Measurements from ENCODE around the gene ARID1B.

ARID1B gene

GRCh38 chr6:157117431-157118095, 340.4 kb downstream of the ARID1B start:
- no peak overlapping the region for H3K4me3 ChIP-seq (ENCODE audit: low read depth, low read length)

GRCh38 chr6:157119502-157120027, 342.4 kb downstream of the ARID1B start:
- H3K4me3 ChIP-seq (ENCODE audit: low read depth, low read length), result no peak overlapping the region

- no peak overlapping the region for H3K4me3 ChIP-seq (ENCODE audit: low read depth, low read length)
Measured at GRCh38 chr6:157120534-157121232, 343.5 kb downstream of the ARID1B start.

GRCh38 chr6:157121897-157122296, 344.7 kb downstream of the ARID1B start:
- no peak overlapping the region for H3K4me3 ChIP-seq (ENCODE audit: low read depth, low read length)

- no peak overlapping the region for H3K4me3 ChIP-seq (ENCODE audit: low read depth, low read length)
Measured at GRCh38 chr6:157123234-157123633, 346.1 kb downstream of the ARID1B start.

DNA sequence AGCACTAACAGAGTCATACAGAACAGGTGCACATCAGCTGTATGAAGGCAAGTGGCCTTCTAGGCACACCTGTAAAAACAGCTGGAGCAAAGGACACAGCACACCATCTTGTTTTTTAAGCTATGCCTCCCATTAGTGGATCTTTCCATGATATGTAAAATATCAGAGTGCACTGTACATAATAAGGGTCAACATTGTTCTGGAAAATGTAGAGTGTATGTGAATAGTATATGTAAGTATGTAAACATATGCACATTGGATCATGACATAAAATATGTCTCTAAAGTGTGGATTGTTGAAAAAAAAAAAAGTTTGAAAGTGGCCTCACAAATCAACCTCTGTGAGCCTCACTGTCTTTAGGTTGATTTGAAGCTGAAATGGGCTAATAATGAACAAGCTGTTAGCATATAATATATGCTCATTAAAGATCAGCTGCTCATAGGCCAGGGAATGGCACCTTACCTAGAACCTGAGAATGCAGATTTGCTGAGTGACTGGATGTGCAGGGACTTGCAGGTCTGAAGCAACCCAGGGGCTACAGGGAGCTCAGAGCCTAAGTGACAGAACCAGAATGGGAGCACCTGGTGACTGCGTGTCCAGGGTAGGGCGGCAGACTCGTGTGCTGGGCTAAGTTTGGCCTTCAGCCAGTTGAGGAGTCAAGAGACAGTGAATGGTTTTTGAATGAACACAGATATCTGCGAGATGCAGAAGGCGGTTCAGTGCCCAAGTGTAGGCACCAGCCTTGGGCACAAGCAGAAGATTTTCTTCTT, 347.5 kb downstream of the ARID1B start:
- no peak overlapping the region for H3K4me3 ChIP-seq (ENCODE audit: low read depth, low read length)

GRCh38 chr6:157125531-157125930, 348.4 kb downstream of the ARID1B start:
- no peak overlapping the region for H3K4me3 ChIP-seq (ENCODE audit: low read depth, low read length)

DNA sequence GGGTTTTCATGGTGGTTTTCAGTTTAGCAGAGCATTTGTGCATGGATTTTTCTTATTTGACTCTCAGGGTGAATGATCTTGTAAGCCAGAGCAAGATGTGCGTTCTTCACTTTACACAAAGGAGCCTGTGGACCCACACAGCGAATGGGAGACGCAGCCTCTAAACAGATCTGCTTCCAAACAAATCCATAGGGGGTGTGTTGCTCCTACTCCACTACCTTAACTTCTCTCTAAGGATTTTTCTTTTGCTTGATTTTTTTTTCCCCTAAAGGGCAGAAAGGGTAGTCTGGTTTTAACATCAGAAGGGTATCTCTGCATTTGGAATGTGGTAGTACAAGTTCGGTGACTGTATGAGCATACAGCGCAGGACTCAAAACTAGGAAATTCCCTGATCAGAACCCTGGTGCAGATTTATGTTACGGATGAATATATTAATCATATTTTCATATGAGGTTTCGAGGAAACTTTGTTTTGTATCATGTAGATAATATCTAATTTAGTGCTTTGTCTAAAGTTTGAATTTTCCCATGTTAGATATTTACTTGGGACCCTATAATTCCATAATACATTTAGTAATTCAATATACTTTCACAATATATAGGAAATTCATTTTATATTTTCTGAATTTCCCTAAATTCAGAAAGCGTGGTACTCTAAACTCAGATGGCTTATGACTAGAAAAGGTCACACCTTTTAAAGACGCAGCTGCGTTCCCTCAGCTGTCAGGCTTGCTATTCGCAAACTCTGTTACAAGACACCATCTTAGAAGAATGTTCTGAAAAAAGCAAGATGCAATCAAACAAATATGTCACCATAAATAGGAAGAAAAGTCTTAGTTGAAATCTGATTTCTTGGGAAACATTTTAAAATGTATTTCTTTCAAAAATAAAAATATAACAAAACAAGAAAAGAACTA, 349.3 kb downstream of the ARID1B start:
- no peak overlapping the region for H3K4me3 ChIP-seq (ENCODE audit: low read depth, low read length)

DNA sequence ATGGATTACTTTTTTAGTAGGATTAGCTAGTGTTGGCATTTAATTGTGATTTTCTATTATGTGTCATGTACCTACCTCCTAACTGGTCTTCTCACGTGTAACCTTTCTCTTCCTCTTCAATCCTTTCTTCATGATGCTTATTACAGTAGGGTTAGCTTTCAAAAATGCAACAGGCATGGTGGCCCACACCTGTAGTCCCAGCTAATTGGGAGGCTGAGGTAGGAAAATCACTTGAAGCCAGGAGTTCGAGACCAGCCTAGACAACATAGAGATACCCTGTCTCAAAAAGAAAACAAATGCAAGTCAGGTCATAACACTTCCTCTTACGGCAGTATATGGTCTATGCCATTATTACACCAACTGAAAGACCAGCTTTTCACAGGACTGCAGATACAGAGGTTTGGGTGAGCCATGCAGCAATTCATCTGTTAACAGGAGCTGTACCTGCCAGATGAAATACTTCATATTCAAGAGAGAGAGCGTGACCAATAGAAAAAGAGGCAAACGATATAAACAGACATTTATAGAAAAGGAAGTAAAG, 351.1 kb downstream of the ARID1B start:
- no peak overlapping the region for H3K4me3 ChIP-seq (ENCODE audit: low read depth, low read length)

- no peak overlapping the region for H3K4me3 ChIP-seq (ENCODE audit: low read depth, low read length)
Measured at GRCh38 chr6:157131250-157131649, 354.1 kb downstream of the ARID1B start.

DNA sequence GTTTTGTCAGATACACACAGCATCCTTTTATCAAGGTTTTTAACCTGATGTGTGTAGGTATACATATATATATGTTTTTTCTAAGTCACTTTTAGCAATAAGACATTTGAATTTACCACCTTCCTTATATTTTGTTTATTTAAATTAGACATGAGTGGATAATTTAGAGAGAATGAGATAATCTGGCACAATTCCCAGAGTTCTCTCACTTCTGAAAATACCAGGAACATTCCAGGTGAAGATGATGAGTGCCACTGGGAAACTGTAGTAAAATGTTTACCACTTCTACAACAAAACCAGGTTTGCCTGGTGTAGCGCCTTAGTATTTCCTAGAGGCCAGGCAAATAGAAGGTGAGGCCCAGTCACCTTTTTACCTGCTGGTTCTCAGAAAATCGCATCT, 356.7 kb downstream of the ARID1B start:
- H3K4me3 ChIP-seq (ENCODE audit: low read depth, low read length), result no peak overlapping the region

GRCh38 chr6:157134402-157135047, 357.3 kb downstream of the ARID1B start:
- H3K4me3 ChIP-seq (ENCODE audit: low read depth, low read length), result no peak overlapping the region

GRCh38 chr6:157135691-157136090, 358.5 kb downstream of the ARID1B start:
- H3K4me3 ChIP-seq (ENCODE audit: low read depth, low read length), result no peak overlapping the region

GRCh38 chr6:157137501-157137900, 360.3 kb downstream of the ARID1B start:
- H3K4me3 ChIP-seq (ENCODE audit: low read depth, low read length), result no peak overlapping the region

DNA sequence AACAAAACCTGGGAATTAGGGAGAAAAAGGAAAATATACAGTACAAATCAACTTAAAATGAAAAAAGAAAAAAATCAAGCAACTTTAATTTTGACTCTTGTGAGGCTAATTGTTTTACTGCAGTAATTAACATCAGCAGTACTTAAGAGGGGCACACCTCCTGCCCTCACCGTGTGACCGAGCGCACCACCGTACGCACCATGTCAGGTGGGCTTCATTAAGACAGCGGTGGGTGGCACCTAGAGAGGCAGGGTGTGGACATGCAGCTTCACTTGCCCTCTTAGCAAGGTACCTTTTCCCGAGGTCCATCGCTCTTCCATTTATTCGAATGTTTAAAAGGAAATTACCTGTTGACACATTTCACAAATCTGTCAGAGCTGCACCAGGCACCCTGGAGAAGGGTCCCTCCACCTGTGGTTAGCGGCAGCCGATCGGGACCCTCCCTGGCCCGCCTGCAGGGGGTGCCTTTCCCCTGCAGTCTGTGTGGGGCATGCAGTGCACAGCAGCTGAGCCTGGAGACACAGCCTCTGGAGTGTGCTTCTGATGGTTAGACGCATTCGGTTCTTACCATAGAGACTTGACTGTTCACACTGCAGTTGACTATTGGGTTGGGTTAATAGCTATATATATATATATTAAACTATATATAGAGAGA, 362.0 kb downstream of the ARID1B start:
- H3K4me3 ChIP-seq (ENCODE audit: low read depth, low read length), result no peak overlapping the region

GRCh38 chr6:157143171-157143889, 366.2 kb downstream of the ARID1B start:
- no peak overlapping the region for H3K4me3 ChIP-seq (ENCODE audit: low read depth, low read length)

DNA sequence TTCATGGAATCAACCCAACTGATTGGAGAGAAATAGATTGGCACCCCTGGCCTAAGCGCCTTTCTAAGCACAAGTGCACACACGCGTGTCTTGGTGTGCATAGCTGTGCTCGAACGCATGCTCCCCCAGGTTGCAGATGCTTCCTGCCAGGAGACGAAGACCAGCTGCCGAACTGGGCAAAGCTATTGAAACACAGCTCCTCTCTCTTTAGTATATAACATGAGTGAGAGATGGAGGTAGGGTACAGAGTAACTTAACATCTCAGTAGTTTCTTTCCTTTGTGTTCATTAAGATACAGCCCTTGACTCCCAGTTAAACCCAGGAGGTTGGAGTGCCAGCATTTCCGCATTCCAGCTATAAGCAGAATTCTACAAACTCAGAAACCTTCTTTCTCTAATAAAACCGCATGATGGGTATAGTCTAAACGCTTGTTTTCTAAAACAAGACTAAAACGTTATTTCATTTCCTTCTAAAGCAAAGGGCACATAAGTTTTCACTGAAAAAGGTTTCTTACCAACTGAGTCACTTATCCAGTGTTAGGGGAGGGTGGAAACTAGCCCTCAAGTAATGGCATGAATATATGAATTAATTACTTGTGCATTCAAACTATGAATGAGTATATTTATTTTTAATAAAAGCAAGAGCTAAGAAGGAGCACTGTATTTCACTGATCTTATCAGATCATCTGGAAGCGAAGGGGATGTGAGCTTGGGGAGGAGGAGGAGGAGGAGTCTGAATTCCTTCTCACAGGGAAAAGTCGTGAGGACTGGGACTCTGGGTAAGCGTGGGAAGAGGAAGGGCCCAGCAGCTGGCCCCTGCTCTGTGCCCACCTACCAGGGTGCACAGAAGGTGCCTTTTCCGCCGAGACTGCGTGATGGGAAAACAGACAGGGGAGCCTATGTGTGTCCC, 367.0 kb downstream of the ARID1B start:
- H3K4me3 ChIP-seq (ENCODE audit: low read depth, low read length), result no peak overlapping the region

Data from iPS-11a (cell line).